22Rv1 (cell line): ENCODE data around the gene RTN4.

Experiments
- CTCF ChIP-seq: fragments of 450-650 bp; IDR thresholded peaks from 2 replicates; pipeline ENCODE4 v1.5.1; 2017; ENCODE audit warnings: mild to moderate bottlenecking
- ZFX ChIP-seq: fragments of 450-650 bp; IDR thresholded peaks from 2 replicates; pipeline ENCODE4 v1.6.1; 2017; ENCODE audit warnings: antibody characterized with exemption, borderline replicate concordance

- no peak for TF ChIP-seq CTCF
- no peak for TF ChIP-seq ZFX
These were observed 995 bp upstream of the RTN4 start for GRCh38 chr2:55051026-55051866.
